Activated naive CD8-positive, alpha-beta T cell (primary cell): ENCODE results near the gene PLIN4.
"Not testable (repeated sequence)": the region's sequence is repeated elsewhere in the genome, so short reads cannot be mapped to it uniquely, and the experiment has no call there.

Experiments
- H3K27ac Mint-ChIP-seq: one replicate; pipeline ENCODE4 v1.8.0; 2021; ENCODE audit warnings: mixed read lengths
- H3K27me3 Mint-ChIP-seq: one replicate; pipeline ENCODE4 v1.8.0; 2021; ENCODE audit warnings: mixed read lengths
- H3K36me3 Mint-ChIP-seq: one replicate; pipeline ENCODE4 v1.8.0; 2021; ENCODE audit warnings: mixed read lengths
- H3K4me1 Mint-ChIP-seq: one replicate; pipeline ENCODE4 v1.8.0; 2021; ENCODE audit warnings: low read depth, mixed read lengths
- H3K4me3 Mint-ChIP-seq: one replicate; pipeline ENCODE4 v1.8.0; 2021; ENCODE audit warnings: mild to moderate bottlenecking, mixed read lengths
- H3K9me3 Mint-ChIP-seq: one replicate; pipeline ENCODE4 v1.8.0; 2021; ENCODE audit warnings: low read depth, mixed read lengths

Gene PLIN4

GRCh38 chr19:4518345-4519171 lies at the start of gene PLIN4:
PLIN4 (minus strand) TSS chr19:4518486; CDS start chr19:4518272, 214 bp downstream.
- Mint-ChIP-seq H3K4me3 (no peak within 1 kb of the TSS), H3K36me3 (no peaks in the 10 kb centered on the region), H3K27me3 (peaks cover 3% of the 10 kb centered on the region), H3K9me3 (no peaks in the 10 kb centered on the region), H3K4me1 (no peaks in the 10 kb centered on the region), H3K27ac (no peak within 1 kb of the TSS)

- H3K4me1 Mint-ChIP-seq = no peaks in the 10 kb centered on the region
- no peaks in the 10 kb centered on the region for H3K9me3 Mint-ChIP-seq
- no peak overlapping the region for H3K27ac Mint-ChIP-seq
- no peaks in the 10 kb centered on the region for H3K27me3 Mint-ChIP-seq
- no peaks in the 10 kb centered on the region for H3K36me3 Mint-ChIP-seq
- H3K4me3 Mint-ChIP-seq = no peak overlapping the region
Observed at GRCh38 chr19:4567584-4568071, 49.3 kb upstream of the PLIN4 start.

GRCh38 chr19:4566402-4567051 lies 48.2 kb upstream of the PLIN4 start:
- no peaks in the 10 kb centered on the region for H3K36me3 Mint-ChIP-seq
- H3K9me3 Mint-ChIP-seq = no peaks in the 10 kb centered on the region
- no peak overlapping the region for H3K27ac Mint-ChIP-seq
- no peaks in the 10 kb centered on the region for H3K4me1 Mint-ChIP-seq
- no peaks in the 10 kb centered on the region for H3K27me3 Mint-ChIP-seq
- no peak overlapping the region for H3K4me3 Mint-ChIP-seq

- not testable (repeated sequence) for H3K36me3 Mint-ChIP-seq, H3K9me3 Mint-ChIP-seq, H3K4me3 Mint-ChIP-seq, H3K27me3 Mint-ChIP-seq, H3K27ac Mint-ChIP-seq, H3K4me1 Mint-ChIP-seq
Observed at GRCh38 chr19:4563562-4563961, 45.3 kb upstream of the PLIN4 start.

- H3K36me3 Mint-ChIP-seq, H3K4me1 Mint-ChIP-seq, H3K4me3 Mint-ChIP-seq, H3K27me3 Mint-ChIP-seq, H3K9me3 Mint-ChIP-seq, H3K27ac Mint-ChIP-seq: not testable (repeated sequence)
Observed at GRCh38 chr19:4562085-4562484, 43.8 kb upstream of the PLIN4 start.

- Mint-ChIP-seq H3K27me3 (no peaks in the 10 kb centered on the region), H3K4me3 (no peak within 1 kb of the TSS), H3K27ac (no peak within 1 kb of the TSS), H3K4me1 (no peaks in the 10 kb centered on the region), H3K9me3 (no peaks in the 10 kb centered on the region), H3K36me3 (no peaks in the 10 kb centered on the region)
Observed at GRCh38 chr19:4559569-4559968, 41.3 kb upstream of the PLIN4 start, which contains the start of gene SEMA6B. SEMA6B (minus strand) TSS chr19:4559684; CDS start chr19:4558457, 1,227 bp downstream.

GRCh38 chr19:4557971-4558941 lies 40.0 kb upstream of the PLIN4 start:
- Mint-ChIP-seq H3K27me3 (no peaks in the 10 kb centered on the region), H3K9me3 (no peaks in the 10 kb centered on the region), H3K4me1 (no peaks in the 10 kb centered on the region), H3K27ac (no peak overlapping the region), H3K36me3 (no peaks in the 10 kb centered on the region), H3K4me3 (no peak overlapping the region)

- Mint-ChIP-seq H3K9me3 (no peaks in the 10 kb centered on the region), H3K36me3 (no peaks in the 10 kb centered on the region), H3K4me3 (no peak overlapping the region), H3K27me3 (no peaks in the 10 kb centered on the region), H3K27ac (no peak overlapping the region), H3K4me1 (no peaks in the 10 kb centered on the region)
Observed at GRCh38 chr19:4557144-4557970, 39.1 kb upstream of the PLIN4 start.

GRCh38 chr19:4556597-4557127 lies 38.4 kb upstream of the PLIN4 start:
- H3K4me3 Mint-ChIP-seq = no peak overlapping the region

GRCh38 chr19:4555657-4556561 lies 37.6 kb upstream of the PLIN4 start:
- Mint-ChIP-seq H3K27ac (no peak overlapping the region), H3K9me3 (no peaks in the 10 kb centered on the region), H3K4me3 (no peak overlapping the region)

More at GRCh38 chr19:4556597-4557127, 38.4 kb upstream of the PLIN4 start:
- Mint-ChIP-seq H3K9me3 (no peaks in the 10 kb centered on the region), H3K36me3 (no peaks in the 10 kb centered on the region), H3K27ac (no peak overlapping the region), H3K4me1 (no peaks in the 10 kb centered on the region), H3K27me3 (peaks cover 2% of the 10 kb centered on the region)

GRCh38 chr19:4554717-4555116 lies 36.4 kb upstream of the PLIN4 start:
- H3K27me3 Mint-ChIP-seq = peaks cover 4% of the 10 kb centered on the region

More at GRCh38 chr19:4555657-4556561, 37.6 kb upstream of the PLIN4 start:
- Mint-ChIP-seq H3K36me3 (no peaks in the 10 kb centered on the region), H3K4me1 (no peaks in the 10 kb centered on the region), H3K27me3 (peaks cover 2% of the 10 kb centered on the region)

GRCh38 chr19:4553775-4554174 lies 35.5 kb upstream of the PLIN4 start:
- no peak overlapping the region for H3K27ac Mint-ChIP-seq
- no peaks in the 10 kb centered on the region for H3K36me3 Mint-ChIP-seq
- H3K4me3 Mint-ChIP-seq = no peak overlapping the region
- H3K27me3 Mint-ChIP-seq = peaks cover 4% of the 10 kb centered on the region
- H3K9me3 Mint-ChIP-seq = no peaks in the 10 kb centered on the region
- no peaks in the 10 kb centered on the region for H3K4me1 Mint-ChIP-seq

More at GRCh38 chr19:4554717-4555116, 36.4 kb upstream of the PLIN4 start:
- Mint-ChIP-seq H3K27ac (no peak overlapping the region), H3K36me3 (no peaks in the 10 kb centered on the region), H3K9me3 (no peaks in the 10 kb centered on the region), H3K4me1 (no peaks in the 10 kb centered on the region), H3K4me3 (no peak overlapping the region)

- H3K27ac Mint-ChIP-seq = no peak overlapping the region
- no peaks in the 10 kb centered on the region for H3K9me3 Mint-ChIP-seq
Observed at GRCh38 chr19:4553092-4553695, 34.9 kb upstream of the PLIN4 start.

More at GRCh38 chr19:4553092-4553695, 34.9 kb upstream of the PLIN4 start:
- no peak overlapping the region for H3K4me3 Mint-ChIP-seq
- H3K4me1 Mint-ChIP-seq = no peaks in the 10 kb centered on the region
- H3K27me3 Mint-ChIP-seq = peaks cover 4% of the 10 kb centered on the region
- H3K36me3 Mint-ChIP-seq = no peaks in the 10 kb centered on the region
